Raji (cell line): ENCODE measurements around the gene LSM10.

Source experiments
- POLR2A ChIP-seq: IDR thresholded peaks from 2 replicates; pipeline ENCODE4 v1.6.1; 2011; ENCODE audit warnings: low read depth, low read length, control low read depth; ENCODE audit not compliant: insufficient read depth

The LSM10 gene

DNA sequence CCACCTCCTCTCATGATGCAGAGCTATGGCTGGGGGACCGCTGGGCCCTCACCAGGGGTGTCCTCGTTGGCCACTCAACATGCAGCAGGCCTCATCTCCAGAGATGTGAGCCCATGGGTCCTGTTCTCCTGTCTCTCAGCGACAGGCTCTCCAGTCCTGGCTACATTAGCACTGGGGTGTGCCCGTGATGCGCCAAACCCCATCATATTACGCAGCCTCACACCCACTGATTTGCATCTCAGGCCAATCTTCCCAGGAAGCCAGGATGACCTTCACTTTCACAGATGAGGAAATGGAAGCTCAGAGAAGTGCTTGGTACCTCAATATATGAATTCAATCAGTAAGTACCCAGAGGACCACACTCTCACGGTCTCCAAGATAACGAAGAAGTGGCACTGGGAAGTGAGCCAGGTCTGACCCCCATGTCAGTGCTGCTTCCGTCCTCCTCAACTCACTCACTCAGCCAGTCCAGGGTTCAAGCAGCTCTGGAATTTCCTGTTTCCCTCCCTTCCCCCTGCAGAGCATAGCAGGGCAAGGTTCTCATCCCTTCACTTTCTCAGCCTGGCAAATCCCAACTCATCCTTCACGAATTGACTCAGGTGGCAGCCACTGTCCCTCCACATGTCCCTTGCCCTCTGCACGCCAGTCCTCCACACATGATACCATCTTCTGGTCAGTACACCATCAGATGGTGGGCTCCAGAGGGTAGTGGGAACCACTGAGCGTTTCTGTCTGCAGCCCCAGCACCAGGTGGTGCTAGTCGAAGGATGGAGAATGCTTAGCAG lies 45.4 kb downstream of the LSM10 start:
- TF ChIP-seq POLR2A, result no peak

DNA sequence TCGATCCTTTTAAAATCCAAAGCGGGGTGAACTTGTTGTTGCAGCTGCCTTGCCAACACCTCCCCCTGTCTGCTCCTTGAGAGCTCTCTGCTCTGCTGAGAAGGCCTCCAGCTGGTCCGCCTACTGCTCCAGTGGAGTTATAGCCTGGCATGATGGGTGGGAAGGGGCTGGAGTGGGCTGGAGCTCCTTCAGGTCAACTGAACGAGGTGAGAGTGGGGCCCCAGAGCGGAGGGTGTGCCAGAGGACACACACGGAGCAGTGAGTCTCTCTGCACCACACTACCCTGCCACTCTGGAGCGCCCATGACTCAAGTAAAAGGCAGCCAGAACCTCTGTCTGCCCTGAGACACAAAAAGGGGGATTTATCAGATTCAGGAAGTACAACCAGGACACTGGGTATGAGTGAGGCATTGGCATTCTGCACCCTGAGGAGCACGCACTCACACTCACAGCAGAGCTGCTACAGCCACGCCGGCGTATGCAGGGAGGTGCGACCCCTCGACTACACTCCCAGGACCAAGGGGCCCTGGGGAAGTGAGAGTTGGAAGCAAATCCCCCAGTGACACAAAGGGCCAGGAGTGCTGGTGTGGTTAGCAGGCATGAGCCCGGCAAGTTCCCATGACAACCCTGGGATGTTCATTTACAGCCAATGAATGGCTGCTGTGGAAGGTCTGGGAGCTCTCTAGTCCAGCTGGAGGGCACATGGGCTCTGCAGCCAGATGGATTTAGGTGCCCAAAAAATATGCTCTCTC lies 46.3 kb downstream of the LSM10 start:
- TF ChIP-seq POLR2A, result no peak

DNA sequence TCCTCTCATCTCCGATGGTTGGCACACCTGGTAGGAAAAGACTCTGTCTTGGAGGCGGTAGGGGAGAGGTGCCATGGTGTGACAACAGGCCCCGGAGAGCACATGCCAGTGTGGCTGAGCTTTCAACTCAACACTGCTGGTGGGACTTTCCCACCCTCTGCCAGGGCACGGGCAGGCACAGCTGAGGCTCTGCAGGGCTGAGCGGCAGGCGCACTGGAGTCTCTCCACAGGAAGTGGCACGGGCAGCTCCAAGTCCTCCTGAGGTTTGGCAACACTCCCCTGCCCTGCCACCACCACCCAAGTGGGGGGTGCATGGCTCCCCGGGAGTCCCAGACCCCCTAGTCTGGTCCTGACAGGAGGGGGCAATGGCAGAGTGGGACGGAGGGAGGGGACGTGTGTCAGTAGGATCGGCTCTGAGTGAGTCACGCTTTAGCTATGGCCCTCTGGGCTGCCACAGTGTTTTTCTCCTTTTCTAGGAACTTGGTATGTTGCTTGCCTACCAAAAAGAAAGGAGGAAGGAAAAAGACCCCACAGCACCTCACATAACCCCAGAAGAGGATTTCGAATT lies 47.0 kb downstream of the LSM10 start:
- TF ChIP-seq POLR2A, result no peak

DNA sequence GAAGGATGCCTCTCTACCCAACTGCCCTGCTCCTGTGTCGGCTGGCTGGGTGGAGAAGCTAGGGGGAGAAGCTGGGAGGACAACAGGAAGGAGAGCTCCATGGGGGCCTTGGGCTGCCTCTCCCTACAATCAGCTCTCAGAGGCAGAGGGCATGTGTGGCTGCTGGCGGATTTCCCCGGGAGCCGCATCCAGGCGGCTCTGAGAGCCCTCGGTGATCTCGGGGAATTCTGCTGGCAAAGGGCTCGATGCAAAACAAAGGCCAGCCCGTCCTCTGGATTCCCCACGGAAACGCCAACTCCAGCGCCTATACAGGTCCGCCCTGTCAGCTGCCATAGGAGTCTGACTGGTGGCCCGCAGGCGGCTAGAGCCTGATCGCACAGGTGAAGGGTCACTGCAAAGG lies 47.9 kb downstream of the LSM10 start:
- no peak for TF ChIP-seq POLR2A

DNA sequence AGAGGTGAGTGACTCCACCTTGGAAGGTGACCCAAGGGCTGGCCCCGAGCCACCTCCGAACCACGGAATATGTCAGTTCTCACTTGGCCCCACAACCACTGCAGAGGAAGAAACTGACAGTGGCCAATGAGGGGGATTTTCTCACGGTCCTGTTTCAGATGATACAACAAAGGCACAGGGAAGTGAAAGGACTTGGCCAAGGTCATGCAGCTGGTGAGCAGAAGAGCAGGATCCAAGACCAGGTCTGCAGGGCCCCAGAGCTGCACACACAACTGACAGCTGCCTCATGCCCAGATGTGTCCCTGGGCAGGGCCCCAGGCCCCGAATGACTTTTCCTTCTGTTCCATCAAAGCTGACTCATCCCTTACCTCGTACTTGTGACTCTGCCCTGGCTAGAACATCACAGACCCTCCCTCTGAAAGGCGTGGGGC lies 48.5 kb downstream of the LSM10 start:
- TF ChIP-seq POLR2A, result no peak

DNA sequence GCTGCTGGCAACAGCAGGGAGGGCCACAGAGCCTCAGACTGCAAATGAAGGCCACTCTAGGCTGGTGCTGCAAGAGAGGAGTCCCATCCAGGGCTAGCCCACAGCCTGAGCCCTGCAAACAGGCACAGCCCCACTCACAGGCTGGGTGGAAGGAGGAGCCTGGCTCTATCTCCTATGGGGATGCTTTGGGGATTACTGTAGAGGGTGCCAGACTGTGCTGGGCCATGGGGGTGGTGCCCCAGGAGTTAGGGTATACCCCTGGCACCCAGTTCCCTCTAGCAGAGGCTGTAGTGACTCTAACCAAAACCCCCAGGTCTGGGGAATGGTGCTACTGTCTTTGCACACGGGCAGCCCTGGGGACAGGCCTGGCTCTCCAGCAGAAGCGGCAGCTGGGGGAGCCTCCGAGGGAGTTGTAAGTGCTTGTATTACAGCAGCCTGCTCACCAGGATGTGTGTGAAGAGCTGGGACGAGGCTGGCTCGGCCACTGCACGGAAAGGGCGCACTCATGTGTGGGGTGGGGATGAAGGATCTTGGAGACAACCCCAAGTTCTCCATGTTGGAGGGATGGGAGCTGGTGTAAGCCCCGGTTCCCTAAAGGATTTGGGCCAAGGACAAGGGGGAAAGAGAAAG lies 50.9 kb downstream of the LSM10 start:
- no peak for TF ChIP-seq POLR2A

DNA sequence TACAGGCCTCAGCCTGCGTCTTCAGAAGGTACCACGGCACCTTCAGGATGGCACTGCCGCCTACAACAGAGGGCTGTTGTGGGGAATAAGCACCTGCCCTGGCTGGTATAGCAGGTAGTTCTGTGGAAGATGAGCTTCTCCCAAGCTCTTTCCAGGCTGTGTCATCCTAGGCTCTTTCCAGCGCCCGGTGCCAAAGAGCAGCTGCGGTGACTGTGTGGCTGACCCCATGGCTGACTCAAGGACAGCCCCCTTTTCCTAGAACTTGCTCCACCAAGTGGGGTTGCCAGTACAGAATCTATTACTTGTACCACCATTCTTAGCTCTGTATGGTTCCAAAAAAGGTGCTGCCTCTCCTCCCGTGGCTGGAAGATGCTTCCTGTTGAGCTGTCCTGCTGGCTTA lies 52.4 kb downstream of the LSM10 start:
- TF ChIP-seq POLR2A, result no peak

DNA sequence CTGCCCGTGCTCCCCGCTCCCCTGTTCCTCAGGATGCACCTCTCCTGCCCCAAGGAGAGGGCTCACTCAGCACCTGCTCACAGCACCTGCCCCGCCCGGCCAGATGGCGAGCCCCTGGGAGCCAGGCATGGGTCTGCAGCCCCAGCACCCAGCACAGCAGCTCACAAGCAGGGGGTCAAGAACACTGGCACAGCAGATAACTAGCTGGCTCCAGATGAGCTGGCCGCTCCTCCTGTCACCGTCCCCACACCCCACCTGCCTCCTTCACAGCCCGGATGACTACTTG lies 53.4 kb downstream of the LSM10 start:
- TF ChIP-seq POLR2A, result no peak

DNA sequence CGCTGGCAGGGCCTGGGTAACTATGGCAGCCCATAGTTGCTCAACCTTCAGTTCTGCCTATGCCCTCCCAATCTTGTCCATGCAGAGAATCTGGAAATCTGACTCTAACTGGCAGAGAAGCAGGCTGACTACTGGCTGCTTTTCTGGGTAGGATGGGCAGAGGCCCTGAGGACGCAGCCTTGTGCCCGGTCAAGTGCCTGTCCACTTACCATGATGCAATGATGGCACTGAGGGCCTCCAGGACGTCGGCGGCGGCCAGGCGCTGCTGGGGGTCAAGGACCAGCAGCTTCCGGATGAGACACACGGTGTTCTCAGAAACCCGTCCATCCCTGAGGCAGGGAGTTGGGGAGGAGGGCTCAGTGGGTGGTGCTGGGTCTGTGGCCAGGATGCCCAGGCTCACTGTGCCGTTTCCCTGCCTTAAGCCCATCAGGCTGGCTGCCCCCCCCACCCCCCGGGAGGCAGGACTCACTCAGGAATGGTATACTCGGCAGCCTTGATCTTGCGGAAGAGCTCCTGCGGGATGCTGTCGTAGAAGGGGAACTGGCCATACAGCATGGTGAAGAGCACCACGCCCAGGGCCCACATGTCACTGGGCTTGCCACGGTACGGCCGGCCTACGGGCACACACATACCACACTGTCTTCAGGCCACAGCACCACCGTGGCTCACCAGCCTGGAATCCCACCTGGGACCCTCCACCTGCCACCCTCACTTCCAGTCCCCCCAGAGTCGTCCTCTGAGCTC lies 53.9 kb downstream of the LSM10 start:
- TF ChIP-seq POLR2A, result no peak
